Measurements from ENCODE around the gene TUBG2.

TUBG2 gene

DNA sequence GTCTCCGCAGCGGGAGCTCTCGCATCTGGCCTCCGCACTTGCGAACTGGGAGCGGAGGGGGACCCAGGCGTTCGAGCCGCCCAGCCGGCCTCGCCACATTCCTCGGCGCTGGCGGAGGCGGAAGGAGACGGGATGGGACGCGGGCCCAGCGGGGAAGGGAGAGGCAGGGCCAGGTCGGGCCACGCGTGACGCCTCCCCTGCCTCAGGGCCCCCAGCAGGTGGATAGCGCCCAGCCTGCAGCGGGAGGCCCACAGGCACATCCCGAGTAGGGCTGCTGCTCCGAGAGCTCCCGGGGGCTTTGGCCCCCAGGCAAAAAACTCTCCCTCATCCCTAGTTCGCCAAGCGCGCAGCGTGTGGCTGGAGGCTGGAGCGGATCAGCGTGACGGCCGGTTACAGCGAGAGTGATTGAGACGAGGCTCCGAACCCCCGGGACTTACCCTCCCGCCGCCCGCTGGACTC, 16.9 kb downstream of the TUBG2 start:
- TF ChIP-seq, protein P1, sequence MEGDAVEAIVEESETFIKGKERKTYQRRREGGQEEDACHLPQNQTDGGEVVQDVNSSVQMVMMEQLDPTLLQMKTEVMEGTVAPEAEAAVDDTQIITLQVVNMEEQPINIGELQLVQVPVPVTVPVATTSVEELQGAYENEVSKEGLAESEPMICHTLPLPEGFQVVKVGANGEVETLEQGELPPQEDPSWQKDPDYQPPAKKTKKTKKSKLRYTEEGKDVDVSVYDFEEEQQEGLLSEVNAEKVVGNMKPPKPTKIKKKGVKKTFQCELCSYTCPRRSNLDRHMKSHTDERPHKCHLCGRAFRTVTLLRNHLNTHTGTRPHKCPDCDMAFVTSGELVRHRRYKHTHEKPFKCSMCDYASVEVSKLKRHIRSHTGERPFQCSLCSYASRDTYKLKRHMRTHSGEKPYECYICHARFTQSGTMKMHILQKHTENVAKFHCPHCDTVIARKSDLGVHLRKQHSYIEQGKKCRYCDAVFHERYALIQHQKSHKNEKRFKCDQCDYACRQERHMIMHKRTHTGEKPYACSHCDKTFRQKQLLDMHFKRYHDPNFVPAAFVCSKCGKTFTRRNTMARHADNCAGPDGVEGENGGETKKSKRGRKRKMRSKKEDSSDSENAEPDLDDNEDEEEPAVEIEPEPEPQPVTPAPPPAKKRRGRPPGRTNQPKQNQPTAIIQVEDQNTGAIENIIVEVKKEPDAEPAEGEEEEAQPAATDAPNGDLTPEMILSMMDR (IDR thresholded peaks at IDR 0.05; ENCODE audit: insufficient read depth, low read depth, low read length, missing control alignments): no peak
- peak; percentile 32 for DNase-seq (ENCODE audit: low read depth)
- H3K4me3 ChIP-seq (ENCODE audit: low read depth, low read length): peak overlapping the region; percentile 96

DNA sequence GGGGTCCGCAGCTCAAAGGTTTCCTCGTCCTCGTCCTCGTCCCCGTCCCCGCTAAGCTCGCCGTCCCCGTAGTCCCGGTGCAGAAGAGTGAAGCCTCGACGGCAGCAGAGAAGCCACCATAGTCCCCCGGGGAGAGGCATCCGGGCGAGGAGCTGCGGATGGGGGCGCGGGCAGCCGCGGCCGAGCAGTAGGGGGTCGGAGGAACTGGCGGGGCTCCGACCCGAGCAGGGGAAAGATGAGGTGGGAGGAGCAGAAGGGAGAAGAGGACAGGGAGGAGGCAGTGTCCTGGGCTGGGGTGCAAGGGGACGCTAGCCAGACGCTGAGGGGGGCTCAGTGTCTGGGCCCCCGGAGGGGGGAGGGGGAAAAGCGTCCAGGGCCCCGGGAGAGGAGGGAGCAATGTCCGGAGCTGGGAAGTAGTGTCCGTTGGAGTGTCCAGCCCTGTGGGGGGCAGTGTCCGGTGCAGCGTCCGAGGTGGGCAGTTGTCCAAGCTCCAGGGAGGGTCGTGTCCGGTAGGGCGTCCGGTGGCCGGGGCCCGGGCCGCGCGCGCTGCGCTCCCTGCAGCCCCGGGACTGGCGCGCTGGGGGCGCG, 17.4 kb downstream of the TUBG2 start, which contains the start of gene PLEKHH3:
Gene PLEKHH3 (minus strand): TSS at position 571 of the 588 bp plus-strand sequence. CDS start 431 bp downstream, at position 140.
- peak; percentile 43 for DNase-seq (ENCODE audit: low read depth)
- TF ChIP-seq, protein P1 (IDR thresholded peaks at IDR 0.05; ENCODE audit: insufficient read depth, low read depth, low read length, missing control alignments): no peak
- peak within 1 kb of the TSS; percentile 96 for H3K4me3 ChIP-seq (ENCODE audit: low read depth, low read length)

DNA sequence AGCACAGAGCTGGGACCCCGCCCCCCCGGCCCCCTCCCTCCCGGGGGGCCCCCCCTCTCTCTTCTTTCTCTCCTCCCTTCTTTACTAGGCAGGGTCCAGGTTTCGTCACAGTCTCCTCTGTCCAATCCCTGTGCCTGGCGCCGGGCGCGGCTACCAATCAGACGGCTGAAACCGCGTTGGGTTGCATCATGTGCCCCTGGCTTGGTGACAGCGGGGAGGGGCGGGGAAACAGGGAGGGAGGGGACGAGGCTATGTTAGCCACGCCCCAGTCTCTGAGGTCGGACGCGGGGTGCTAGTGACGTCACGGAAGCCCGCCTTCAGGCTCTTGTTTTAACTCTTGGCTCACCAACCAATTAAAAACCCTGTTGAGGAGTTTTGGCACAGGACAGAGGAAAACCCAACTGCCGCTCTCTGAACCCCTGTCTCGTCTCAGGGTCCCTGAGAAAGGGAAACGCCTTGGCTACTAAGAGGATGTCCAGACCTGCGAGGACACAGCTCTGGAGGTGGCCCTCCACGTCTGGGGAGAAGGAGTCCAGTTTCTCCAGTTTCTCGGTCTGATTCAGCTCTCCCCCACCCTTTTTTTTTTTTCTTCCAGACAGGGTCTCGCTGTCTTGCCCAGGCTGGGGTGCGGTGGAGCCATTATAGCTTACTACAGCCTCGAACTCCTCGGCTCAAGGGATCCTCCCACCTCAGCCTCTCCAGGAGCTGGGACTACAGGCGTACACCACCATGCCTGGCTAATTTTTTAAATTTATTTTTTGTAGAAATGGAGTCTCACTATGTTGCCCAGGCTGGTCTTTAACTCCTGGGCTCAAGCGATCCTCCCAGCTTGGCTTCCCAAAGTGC, 18.2 kb downstream of the TUBG2 start:
- DNase-seq (ENCODE audit: low read depth): peak; percentile 100
- TF ChIP-seq, protein P1 (IDR thresholded peaks at IDR 0.05; ENCODE audit: insufficient read depth, low read depth, low read length, missing control alignments): no peak
- H3K4me3 ChIP-seq (ENCODE audit: low read depth, low read length): peak overlapping the region; percentile 96

DNA sequence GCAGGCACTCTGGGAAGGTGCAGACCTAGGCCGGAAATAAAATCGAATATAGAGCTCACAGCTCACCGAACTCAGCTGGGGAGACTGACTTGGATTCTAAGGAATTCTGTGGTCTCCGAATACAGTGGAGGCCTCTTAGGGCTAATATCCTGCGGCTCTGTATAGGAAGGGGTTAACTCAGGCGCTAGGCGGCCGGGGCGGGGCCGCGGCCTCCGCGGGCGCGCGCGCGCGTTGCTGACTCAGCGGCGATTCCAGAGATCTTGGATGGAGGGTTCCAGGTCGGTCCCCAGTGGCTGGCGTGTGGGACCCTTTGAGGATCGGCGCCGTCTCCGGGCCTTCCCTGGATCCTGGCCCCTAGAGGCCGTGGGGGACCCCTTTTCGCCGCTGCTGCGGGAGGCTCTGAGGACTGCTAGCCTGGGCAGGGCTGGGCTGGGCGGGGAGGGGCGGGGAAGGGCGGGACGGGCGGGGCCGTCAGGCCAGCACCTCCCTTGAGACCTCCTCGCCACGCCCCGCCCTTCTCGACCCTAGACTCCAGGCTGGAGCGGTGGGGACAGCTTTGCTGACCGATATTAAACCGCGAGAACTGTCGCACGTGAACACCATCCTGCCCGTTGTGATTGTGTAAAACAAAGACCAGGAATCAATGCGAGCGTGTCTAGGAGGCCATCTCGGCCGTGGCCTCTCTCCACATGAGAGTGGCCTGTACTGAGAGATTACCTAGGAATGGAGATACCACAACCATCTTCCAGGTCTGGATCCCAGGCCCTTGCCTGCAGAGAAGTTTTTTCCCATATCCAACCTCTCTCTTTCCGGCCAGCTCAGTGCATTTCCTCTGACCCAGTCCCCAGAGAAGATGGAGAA, 19.1 kb downstream of the TUBG2 start:
- peak overlapping the region; percentile 83 for H3K4me3 ChIP-seq (ENCODE audit: low read depth, low read length)
- TF ChIP-seq, protein P1 (IDR thresholded peaks at IDR 0.05; ENCODE audit: insufficient read depth, low read depth, low read length, missing control alignments): no peak
- DNase-seq (ENCODE audit: low read depth): peak; percentile 97

DNA sequence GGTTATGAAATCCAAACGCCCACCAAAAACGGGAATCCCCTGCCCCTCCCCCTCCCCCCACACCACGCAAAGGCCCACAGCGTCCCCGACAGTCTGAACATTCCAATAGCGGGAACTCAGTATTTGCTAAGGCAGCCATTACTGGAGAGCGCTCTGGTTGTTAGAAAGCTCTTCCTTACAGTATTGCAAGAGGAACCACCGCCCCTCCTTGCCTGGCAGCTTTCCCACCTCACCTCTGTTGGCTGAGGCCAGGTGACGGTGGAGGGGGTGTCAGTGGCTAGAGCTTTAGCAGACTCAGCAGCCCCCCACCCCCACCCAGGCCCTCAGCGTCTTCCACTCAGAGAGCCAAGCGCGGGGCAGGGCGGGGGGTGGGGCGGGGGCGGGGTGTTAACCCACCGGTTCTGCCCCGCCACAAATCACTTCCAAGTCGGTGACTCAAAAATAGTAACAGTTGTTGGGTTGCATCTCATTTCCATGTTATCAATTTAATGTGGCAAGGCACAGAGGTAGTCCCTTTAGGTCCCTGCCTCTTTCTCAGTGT, 19.9 kb downstream of the TUBG2 start:
- H3K4me3 ChIP-seq (ENCODE audit: low read depth, low read length): peak overlapping the region; percentile 83
- TF ChIP-seq, protein P1 (IDR thresholded peaks at IDR 0.05; ENCODE audit: insufficient read depth, low read depth, low read length, missing control alignments): no peak
- DNase-seq (ENCODE audit: low read depth): peak; percentile 83

Measured in GM12865 (cell line).